ENCODE data around the gene DNAJC16. TPM values are rescaled to one million over a fixed set of nuclear protein-coding genes. Genes with fewer than 3 reads are reported as not detected.

Gene DNAJC16
- total RNA-seq, 1 donor from 2014 or later = 26.3 TPM

GRCh38 chr1:15522551-15522950, 4.1 kb upstream of the DNAJC16 start:
- no peaks in the 10 kb centered on the region for H3K36me3 Mint-ChIP-seq
- H3K4me3 Mint-ChIP-seq = peak overlapping the region; percentile 63
- TF ChIP-seq CTCF (conservative IDR thresholded peaks at IDR 0.05) = no peak
- H3K27me3 Mint-ChIP-seq = no peaks in the 10 kb centered on the region
- H3K4me1 Mint-ChIP-seq (ENCODE audit: unreplicated experiment) = peaks cover 24% of the 10 kb centered on the region
- no peak for DNase-seq (ENCODE audit: extremely low spot score, unreplicated experiment)
- H3K27ac Mint-ChIP-seq = peak overlapping the region; percentile 98
- H3K9me3 Mint-ChIP-seq = no peaks in the 10 kb centered on the region

- peaks cover 30% of the 10 kb centered on the region for H3K4me1 Mint-ChIP-seq (ENCODE audit: unreplicated experiment)
- H3K27me3 Mint-ChIP-seq = no peaks in the 10 kb centered on the region
- H3K27ac Mint-ChIP-seq = peak overlapping the region; percentile 98
- H3K9me3 Mint-ChIP-seq = no peaks in the 10 kb centered on the region
- TF ChIP-seq CTCF (conservative IDR thresholded peaks at IDR 0.05) = no peak
- H3K36me3 Mint-ChIP-seq = no peaks in the 10 kb centered on the region
- H3K4me3 Mint-ChIP-seq = peak overlapping the region; percentile 93
- DNase-seq (ENCODE audit: extremely low spot score, unreplicated experiment) = no peak
Measured at GRCh38 chr1:15523104-15524020, 3.3 kb upstream of the DNAJC16 start.

- peaks cover 35% of the 10 kb centered on the region for H3K4me1 Mint-ChIP-seq (ENCODE audit: unreplicated experiment)
- H3K27ac Mint-ChIP-seq = peak within 1 kb of the TSS; percentile 98
- no peaks in the 10 kb centered on the region for H3K27me3 Mint-ChIP-seq
- no peak for TF ChIP-seq CTCF (conservative IDR thresholded peaks at IDR 0.05)
- no peak for DNase-seq (ENCODE audit: extremely low spot score, unreplicated experiment)
- no peaks in the 10 kb centered on the region for H3K9me3 Mint-ChIP-seq
- no peaks in the 10 kb centered on the region for H3K36me3 Mint-ChIP-seq
- peak within 1 kb of the TSS; percentile 93 for H3K4me3 Mint-ChIP-seq
Measured at GRCh38 chr1:15524021-15524282, 2.7 kb upstream of the DNAJC16 start, which contains the start of gene CASP9. Gene CASP9, minus strand, starts transcription at chr1:15524215. Its CDS starts 15 bp downstream, at chr1:15524200.

- Mint-ChIP-seq H3K4me3 (peak overlapping the region; percentile 93), H3K36me3 (no peaks in the 10 kb centered on the region), H3K9me3 (no peaks in the 10 kb centered on the region), H3K4me1 (ENCODE audit: unreplicated experiment) (peaks cover 37% of the 10 kb centered on the region), H3K27me3 (no peaks in the 10 kb centered on the region), H3K27ac (peak overlapping the region; percentile 98)
- no peak for TF ChIP-seq CTCF (conservative IDR thresholded peaks at IDR 0.05)
- DNase-seq (ENCODE audit: extremely low spot score, unreplicated experiment) = peak; percentile 100
Measured at GRCh38 chr1:15524283-15525049, 2.2 kb upstream of the DNAJC16 start.

- Mint-ChIP-seq H3K4me1 (ENCODE audit: unreplicated experiment) (peaks cover 37% of the 10 kb centered on the region), H3K36me3 (no peaks in the 10 kb centered on the region), H3K27me3 (no peaks in the 10 kb centered on the region), H3K4me3 (peak overlapping the region; percentile 93), H3K9me3 (no peaks in the 10 kb centered on the region), H3K27ac (peak overlapping the region; percentile 98)
- no peak for TF ChIP-seq CTCF (conservative IDR thresholded peaks at IDR 0.05)
- no peak for DNase-seq (ENCODE audit: extremely low spot score, unreplicated experiment)
Measured at GRCh38 chr1:15525050-15526020, 1.3 kb upstream of the DNAJC16 start.

Measured in type B pancreatic cell (in vitro differentiated cells).